GM23338 (cell line): Measurements from ENCODE around the gene ATOH8.

Experiments used
- EZH2 ChIP-seq: fragments of 200-600 bp; sonication (generic); IDR thresholded peaks from one replicate; pipeline ENCODE4 v1.8.0; 2017; ENCODE audit warnings: antibody characterized with exemption, mild to moderate bottlenecking, low read depth; ENCODE audit not compliant: unreplicated experiment
- EZH2phosphoT487 ChIP-seq: fragments of 200-600 bp; sonication (generic); IDR thresholded peaks from one replicate; pipeline ENCODE4 v1.8.1; 2018; ENCODE audit warnings: antibody characterized with exemption; ENCODE audit not compliant: unreplicated experiment
- JUNB ChIP-seq: IDR thresholded peaks from one replicate; pipeline ENCODE4 v1.6.1; 2016; ENCODE audit warnings: antibody characterized with exemption; ENCODE audit not compliant: unreplicated experiment
- NANOG ChIP-seq: IDR thresholded peaks from 2 replicates; pipeline ENCODE4 v1.6.1; 2016; ENCODE audit warnings: antibody characterized with exemption, borderline replicate concordance
- POLR2AphosphoS5 ChIP-seq: IDR thresholded peaks from 2 replicates; pipeline ENCODE4 v1.6.1; 2016; ENCODE audit warnings: antibody characterized with exemption, low read depth
- TF ChIP-seq, protein P1 (sequence below), 2 experiments: fragments of 200-600 bp in 1 of 2; sonication (generic) in 1 of 2; conservative IDR thresholded peaks; 2 replicates each; pipeline versions ENCODE4 v1.5.1 to v1.6.1; 2016 to 2017; ENCODE audit warnings: antibody characterized with exemption in 2 of 2, low read depth in 2 of 2, mild to moderate bottlenecking in 2 of 2, moderate library complexity in 1 of 2
- TF ChIP-seq, protein P2 (sequence below): IDR thresholded peaks from one replicate; pipeline ENCODE4 v1.6.1; 2018; ENCODE audit warnings: antibody characterized with exemption; ENCODE audit not compliant: unreplicated experiment

DNA sequence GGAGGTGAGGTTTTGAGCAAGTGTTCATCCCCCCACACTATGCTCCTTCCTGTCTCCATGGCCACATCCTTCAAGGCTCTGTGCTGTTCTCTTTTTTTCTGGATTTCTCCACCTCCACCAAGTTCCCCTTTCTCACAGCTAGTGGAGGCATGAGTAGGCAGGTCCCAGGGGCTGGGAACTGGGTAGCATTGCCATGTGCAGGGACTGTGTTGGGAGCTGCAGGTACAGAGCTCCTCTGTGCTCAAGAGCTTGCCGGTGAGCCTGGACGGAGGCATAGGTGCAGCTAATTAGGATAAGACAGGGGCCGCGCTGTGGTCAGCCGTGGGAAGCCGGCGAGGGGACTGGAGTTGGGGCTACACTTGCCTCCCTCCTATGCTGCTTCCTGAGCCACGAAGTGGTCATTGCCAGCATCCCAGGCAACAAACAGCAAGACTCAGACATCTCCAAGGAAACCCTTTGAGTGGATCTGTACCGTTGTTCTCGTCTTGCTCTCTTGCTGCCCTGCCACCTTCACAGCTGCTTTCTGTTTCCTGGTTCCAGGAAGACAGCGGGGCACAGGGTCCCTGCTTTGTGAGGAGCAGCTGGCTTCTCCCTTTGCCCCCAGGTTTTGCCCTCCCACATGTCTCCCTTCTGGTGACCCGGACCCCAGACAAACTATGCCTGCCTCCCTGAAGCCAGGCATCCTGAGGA, 36.9 kb downstream of the ATOH8 start:
- TF ChIP-seq, protein P1, sequence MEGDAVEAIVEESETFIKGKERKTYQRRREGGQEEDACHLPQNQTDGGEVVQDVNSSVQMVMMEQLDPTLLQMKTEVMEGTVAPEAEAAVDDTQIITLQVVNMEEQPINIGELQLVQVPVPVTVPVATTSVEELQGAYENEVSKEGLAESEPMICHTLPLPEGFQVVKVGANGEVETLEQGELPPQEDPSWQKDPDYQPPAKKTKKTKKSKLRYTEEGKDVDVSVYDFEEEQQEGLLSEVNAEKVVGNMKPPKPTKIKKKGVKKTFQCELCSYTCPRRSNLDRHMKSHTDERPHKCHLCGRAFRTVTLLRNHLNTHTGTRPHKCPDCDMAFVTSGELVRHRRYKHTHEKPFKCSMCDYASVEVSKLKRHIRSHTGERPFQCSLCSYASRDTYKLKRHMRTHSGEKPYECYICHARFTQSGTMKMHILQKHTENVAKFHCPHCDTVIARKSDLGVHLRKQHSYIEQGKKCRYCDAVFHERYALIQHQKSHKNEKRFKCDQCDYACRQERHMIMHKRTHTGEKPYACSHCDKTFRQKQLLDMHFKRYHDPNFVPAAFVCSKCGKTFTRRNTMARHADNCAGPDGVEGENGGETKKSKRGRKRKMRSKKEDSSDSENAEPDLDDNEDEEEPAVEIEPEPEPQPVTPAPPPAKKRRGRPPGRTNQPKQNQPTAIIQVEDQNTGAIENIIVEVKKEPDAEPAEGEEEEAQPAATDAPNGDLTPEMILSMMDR (conservative IDR thresholded peaks at IDR 0.05; ENCODE audit: low read depth in 2 of 2): no peak
- TF ChIP-seq, protein P2, sequence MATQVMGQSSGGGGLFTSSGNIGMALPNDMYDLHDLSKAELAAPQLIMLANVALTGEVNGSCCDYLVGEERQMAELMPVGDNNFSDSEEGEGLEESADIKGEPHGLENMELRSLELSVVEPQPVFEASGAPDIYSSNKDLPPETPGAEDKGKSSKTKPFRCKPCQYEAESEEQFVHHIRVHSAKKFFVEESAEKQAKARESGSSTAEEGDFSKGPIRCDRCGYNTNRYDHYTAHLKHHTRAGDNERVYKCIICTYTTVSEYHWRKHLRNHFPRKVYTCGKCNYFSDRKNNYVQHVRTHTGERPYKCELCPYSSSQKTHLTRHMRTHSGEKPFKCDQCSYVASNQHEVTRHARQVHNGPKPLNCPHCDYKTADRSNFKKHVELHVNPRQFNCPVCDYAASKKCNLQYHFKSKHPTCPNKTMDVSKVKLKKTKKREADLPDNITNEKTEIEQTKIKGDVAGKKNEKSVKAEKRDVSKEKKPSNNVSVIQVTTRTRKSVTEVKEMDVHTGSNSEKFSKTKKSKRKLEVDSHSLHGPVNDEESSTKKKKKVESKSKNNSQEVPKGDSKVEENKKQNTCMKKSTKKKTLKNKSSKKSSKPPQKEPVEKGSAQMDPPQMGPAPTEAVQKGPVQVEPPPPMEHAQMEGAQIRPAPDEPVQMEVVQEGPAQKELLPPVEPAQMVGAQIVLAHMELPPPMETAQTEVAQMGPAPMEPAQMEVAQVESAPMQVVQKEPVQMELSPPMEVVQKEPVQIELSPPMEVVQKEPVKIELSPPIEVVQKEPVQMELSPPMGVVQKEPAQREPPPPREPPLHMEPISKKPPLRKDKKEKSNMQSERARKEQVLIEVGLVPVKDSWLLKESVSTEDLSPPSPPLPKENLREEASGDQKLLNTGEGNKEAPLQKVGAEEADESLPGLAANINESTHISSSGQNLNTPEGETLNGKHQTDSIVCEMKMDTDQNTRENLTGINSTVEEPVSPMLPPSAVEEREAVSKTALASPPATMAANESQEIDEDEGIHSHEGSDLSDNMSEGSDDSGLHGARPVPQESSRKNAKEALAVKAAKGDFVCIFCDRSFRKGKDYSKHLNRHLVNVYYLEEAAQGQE: no peak
- no peak for TF ChIP-seq EZH2
- no peak for TF ChIP-seq NANOG
- TF ChIP-seq POLR2AphosphoS5: no peak
- TF ChIP-seq EZH2phosphoT487: no peak
- no peak for TF ChIP-seq JUNB
